DOHH2 (cell line): Measurements from ENCODE around the gene ST6GALNAC5.
"Not testable (repeated sequence)": the region's sequence is repeated elsewhere in the genome, so short reads cannot be mapped to it uniquely, and the experiment has no call there.

Experiments used
- H3F3A ChIP-seq: fragments of 200-600 bp; sonication (generic), shearing (Covaris generic); 2 replicates; pipeline ENCODE4 v1.6.0; 2016; ENCODE audit warnings: antibody characterized with exemption, mild to moderate bottlenecking; ENCODE audit not compliant: control insufficient read depth, insufficient read depth
- H3K27ac ChIP-seq: fragments of 200-600 bp; sonication (generic); 2 replicates; pipeline ENCODE4 v1.5.1; 2014; ENCODE audit warnings: low read depth, mild to moderate bottlenecking, low read length, moderate library complexity
- H3K27me3 ChIP-seq: fragments of 200-600 bp; sonication (generic); 2 replicates; pipeline ENCODE4 v1.6.1; 2014; ENCODE audit warnings: mild to moderate bottlenecking, low read length, mixed read lengths; ENCODE audit not compliant: control insufficient read depth
- H3K36me3 ChIP-seq: fragments of 200-600 bp; sonication (generic); 2 replicates; pipeline ENCODE4 v1.6.1; 2014; ENCODE audit warnings: mild to moderate bottlenecking, low read length, moderate library complexity, mixed read lengths; ENCODE audit not compliant: control insufficient read depth
- H3K4me1 ChIP-seq: fragments of 200-600 bp; sonication (generic); 2 replicates; pipeline ENCODE4 v1.6.1; 2014; ENCODE audit warnings: mild to moderate bottlenecking, low read length, mixed read lengths; ENCODE audit not compliant: control insufficient read depth
- H3K4me2 ChIP-seq: fragments of 200-600 bp; sonication (generic); 2 replicates; pipeline ENCODE4 v1.6.0; 2014; ENCODE audit warnings: mild to moderate bottlenecking, low read length, moderate library complexity
- H3K4me3 ChIP-seq: fragments of 200-600 bp; sonication (generic); 2 replicates; pipeline ENCODE4 v1.5.1; 2014; ENCODE audit warnings: mild to moderate bottlenecking, low read length, mixed read lengths
- H3K79me2 ChIP-seq: fragments of 200-600 bp; sonication (generic); 2 replicates; pipeline ENCODE4 v1.6.1; 2014; ENCODE audit warnings: mild to moderate bottlenecking, low read length, mixed read lengths; ENCODE audit not compliant: control insufficient read depth
- H3K9me2 ChIP-seq: fragments of 200-600 bp; sonication (generic); replicated peaks from 2 replicates; pipeline ENCODE4 v1.6.1; 2014; ENCODE audit warnings: mild to moderate bottlenecking, low read length, mixed read lengths; ENCODE audit not compliant: control insufficient read depth
- H3K9me3 ChIP-seq: fragments of 200-600 bp; sonication (generic); 2 replicates; pipeline ENCODE4 v1.6.1; 2014; ENCODE audit warnings: antibody characterized with exemption, low read length, mixed read lengths; ENCODE audit not compliant: control insufficient read depth, insufficient read depth
- H4K20me1 ChIP-seq: fragments of 200-600 bp; sonication (generic); 2 replicates; pipeline ENCODE4 v1.6.0; 2014; ENCODE audit warnings: low read depth, mild to moderate bottlenecking, antibody characterized with exemption, low read length, moderate library complexity; ENCODE audit not compliant: control insufficient read depth, insufficient read depth
- EZH2phosphoT487 ChIP-seq: fragments of 200-600 bp; sonication (generic); IDR thresholded peaks from 2 replicates; pipeline ENCODE4 v1.6.1; 2017; ENCODE audit warnings: borderline replicate concordance, mild to moderate bottlenecking, antibody characterized with exemption, low read length, moderate library complexity, mixed read lengths
- TF ChIP-seq, protein P1 (sequence below): fragments of 200-600 bp; sonication (generic); IDR thresholded peaks from one replicate; pipeline ENCODE4 v1.5.1; 2014; ENCODE audit warnings: antibody characterized with exemption, mild to moderate bottlenecking, low read depth, low read length; ENCODE audit not compliant: poor library complexity, severe bottlenecking

ST6GALNAC5 gene

DNA sequence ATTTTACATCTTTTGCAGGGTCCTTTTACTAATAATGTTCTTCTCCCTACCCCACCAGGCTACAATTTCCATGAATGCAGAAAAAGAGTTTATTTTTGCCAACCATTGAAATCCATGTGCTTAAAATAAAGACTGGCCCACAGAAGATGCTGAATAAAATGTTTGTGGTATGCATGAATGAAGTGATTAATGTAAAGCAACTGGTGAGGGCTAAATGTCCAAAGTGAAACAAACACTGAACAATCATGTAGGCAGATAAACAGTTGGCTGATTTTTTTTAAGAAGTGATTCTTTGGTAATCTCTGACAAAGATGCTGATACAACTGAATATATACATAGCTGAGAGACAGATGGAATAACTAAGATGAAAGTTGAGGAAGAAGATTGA lies 94.5 kb downstream of the ST6GALNAC5 start:
- H3K27me3 ChIP-seq, result no peaks in the 10 kb centered on the region; the same call in 1 of the 2 replicates
- H3K4me3 ChIP-seq, result no peak overlapping the region
- H3K36me3 ChIP-seq, result no peaks in the 10 kb centered on the region
- no peaks in the 10 kb centered on the region for H3K4me1 ChIP-seq
- TF ChIP-seq, protein P1, sequence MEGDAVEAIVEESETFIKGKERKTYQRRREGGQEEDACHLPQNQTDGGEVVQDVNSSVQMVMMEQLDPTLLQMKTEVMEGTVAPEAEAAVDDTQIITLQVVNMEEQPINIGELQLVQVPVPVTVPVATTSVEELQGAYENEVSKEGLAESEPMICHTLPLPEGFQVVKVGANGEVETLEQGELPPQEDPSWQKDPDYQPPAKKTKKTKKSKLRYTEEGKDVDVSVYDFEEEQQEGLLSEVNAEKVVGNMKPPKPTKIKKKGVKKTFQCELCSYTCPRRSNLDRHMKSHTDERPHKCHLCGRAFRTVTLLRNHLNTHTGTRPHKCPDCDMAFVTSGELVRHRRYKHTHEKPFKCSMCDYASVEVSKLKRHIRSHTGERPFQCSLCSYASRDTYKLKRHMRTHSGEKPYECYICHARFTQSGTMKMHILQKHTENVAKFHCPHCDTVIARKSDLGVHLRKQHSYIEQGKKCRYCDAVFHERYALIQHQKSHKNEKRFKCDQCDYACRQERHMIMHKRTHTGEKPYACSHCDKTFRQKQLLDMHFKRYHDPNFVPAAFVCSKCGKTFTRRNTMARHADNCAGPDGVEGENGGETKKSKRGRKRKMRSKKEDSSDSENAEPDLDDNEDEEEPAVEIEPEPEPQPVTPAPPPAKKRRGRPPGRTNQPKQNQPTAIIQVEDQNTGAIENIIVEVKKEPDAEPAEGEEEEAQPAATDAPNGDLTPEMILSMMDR, result no peak
- TF ChIP-seq EZH2phosphoT487, result no peak
- H4K20me1 ChIP-seq, result no peaks in the 10 kb centered on the region
- H3K4me2 ChIP-seq, result no peak overlapping the region
- H3K79me2 ChIP-seq, result no peaks in the 10 kb centered on the region
- no peak overlapping the region for H3K27ac ChIP-seq
- no peaks in the 10 kb centered on the region for H3K9me2 ChIP-seq
- no peaks in the 10 kb centered on the region for H3K9me3 ChIP-seq
- H3F3A ChIP-seq, result no peaks in the 10 kb centered on the region

DNA sequence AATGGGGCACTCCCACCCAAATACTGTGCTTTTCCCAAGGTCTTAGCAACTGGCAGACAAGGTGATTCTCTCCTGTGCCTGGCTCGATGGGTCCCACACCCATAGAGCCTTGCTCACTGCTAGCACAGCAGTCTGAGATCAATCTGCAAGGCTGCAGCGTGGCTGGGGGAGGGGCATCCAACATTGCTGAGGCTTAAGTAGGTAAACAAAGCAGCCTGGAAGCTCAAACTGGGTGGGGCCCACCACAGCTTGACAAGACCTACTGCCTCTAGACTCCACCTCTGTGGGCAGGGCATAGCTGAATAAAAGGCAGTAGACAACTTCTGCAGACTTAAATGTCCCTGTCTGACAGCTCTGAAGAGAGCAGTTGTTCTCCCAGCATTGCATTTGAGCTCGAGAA lies 114.0 kb downstream of the ST6GALNAC5 start:
- H3K9me2 ChIP-seq, H3K27me3 ChIP-seq, H4K20me1 ChIP-seq, H3K27ac ChIP-seq, H3K4me1 ChIP-seq, H3K4me2 ChIP-seq, H3F3A ChIP-seq, H3K4me3 ChIP-seq, H3K36me3 ChIP-seq, H3K9me3 ChIP-seq, H3K79me2 ChIP-seq: not testable (repeated sequence)

DNA sequence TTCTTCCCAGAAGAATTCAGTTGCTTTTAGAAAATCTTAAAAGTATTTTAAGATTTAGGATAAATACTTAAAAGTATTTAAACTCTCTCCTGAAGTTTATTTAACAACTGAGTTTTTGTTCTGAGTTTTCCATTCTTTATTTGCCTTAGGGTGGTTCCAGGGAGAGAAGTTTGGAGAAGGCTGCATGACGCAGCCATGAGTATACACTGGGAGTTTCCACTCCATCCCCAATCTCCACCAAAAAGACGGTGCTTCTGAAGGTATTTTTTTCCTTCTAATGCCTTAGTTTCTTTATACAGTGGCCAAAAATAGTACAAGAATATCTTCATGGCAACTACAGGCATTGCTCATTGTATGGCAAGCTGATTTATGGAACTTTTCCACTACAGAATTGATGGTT lies 122.7 kb downstream of the ST6GALNAC5 start:
- H3K27me3 ChIP-seq, result no peaks in the 10 kb centered on the region
- H3K27ac ChIP-seq, result no peak overlapping the region
- no peak overlapping the region for H3K4me3 ChIP-seq
- no peaks in the 10 kb centered on the region for H3K79me2 ChIP-seq
- H3K9me2 ChIP-seq, result no peaks in the 10 kb centered on the region
- TF ChIP-seq, protein P1, result no peak
- TF ChIP-seq EZH2phosphoT487, result no peak
- no peaks in the 10 kb centered on the region for H4K20me1 ChIP-seq
- no peaks in the 10 kb centered on the region for H3K9me3 ChIP-seq
- no peaks in the 10 kb centered on the region for H3K36me3 ChIP-seq
- H3K4me2 ChIP-seq, result no peak overlapping the region
- no peaks in the 10 kb centered on the region for H3F3A ChIP-seq
- H3K4me1 ChIP-seq, result no peaks in the 10 kb centered on the region

DNA sequence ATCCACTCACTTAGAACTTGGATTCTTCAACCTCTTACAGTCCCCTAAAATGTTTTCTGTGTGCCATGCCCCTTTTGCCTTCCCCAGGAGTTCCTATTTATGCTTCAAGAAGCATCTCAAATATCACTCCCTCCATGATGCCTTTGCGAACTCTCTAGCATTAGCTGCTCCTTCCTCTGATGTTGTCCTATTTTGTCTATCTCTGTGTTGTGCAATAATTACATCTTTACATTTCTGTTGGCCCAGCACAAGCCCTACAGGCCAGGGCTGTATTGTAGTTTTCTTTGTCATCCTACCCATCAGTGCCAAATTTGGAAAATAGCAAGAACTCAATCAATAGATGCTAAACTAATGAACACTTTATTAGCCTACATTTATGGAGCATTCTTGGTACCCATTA lies 125.8 kb downstream of the ST6GALNAC5 start:
- H3K79me2 ChIP-seq, result no peaks in the 10 kb centered on the region
- H3F3A ChIP-seq, result no peaks in the 10 kb centered on the region
- TF ChIP-seq, protein P1, result no peak
- TF ChIP-seq EZH2phosphoT487, result no peak
- H4K20me1 ChIP-seq, result no peaks in the 10 kb centered on the region
- no peak overlapping the region for H3K27ac ChIP-seq
- H3K27me3 ChIP-seq, result no peaks in the 10 kb centered on the region
- H3K9me3 ChIP-seq, result no peaks in the 10 kb centered on the region
- no peak overlapping the region for H3K4me3 ChIP-seq
- no peaks in the 10 kb centered on the region for H3K4me1 ChIP-seq
- H3K9me2 ChIP-seq, result no peaks in the 10 kb centered on the region
- H3K36me3 ChIP-seq, result no peaks in the 10 kb centered on the region
- H3K4me2 ChIP-seq, result no peak overlapping the region
